K562 (cell line): Measurements from ENCODE around the gene TRPC4AP. TPM values are rescaled to one million over a fixed set of nuclear protein-coding genes. Genes with fewer than 3 reads are reported as not detected.

Experiments
- BRD9 ChIP-seq: fragments of 450-650 bp; IDR thresholded peaks from 2 replicates; pipeline ENCODE4 v1.6.1; 2018; ENCODE audit warnings: low read depth; ENCODE audit not compliant: partially characterized antibody
- C11orf30 ChIP-seq: fragments of 450-650 bp; IDR thresholded peaks from 2 replicates; pipeline ENCODE4 v1.6.1; 2016; ENCODE audit warnings: low read depth, mild to moderate bottlenecking
- CBX8 ChIP-seq: fragments of 200-600 bp; sonication (generic); IDR thresholded peaks from 2 replicates; pipeline ENCODE4 v1.6.1; 2012; ENCODE audit warnings: borderline replicate concordance, mixed run types, low read depth, mild to moderate bottlenecking, moderate library complexity, mixed read lengths, low read length, control low read depth, inconsistent platforms; ENCODE audit not compliant: poor library complexity, severe bottlenecking; ENCODE audit errors: extremely low read depth
- CSDE1 ChIP-seq, 2 experiments: fragments of 450-650 bp; IDR thresholded peaks; 2 replicates each; pipeline ENCODE4 v1.6.1; 2016; ENCODE audit warnings: mild to moderate bottlenecking in 1 of 2
- EP400 ChIP-seq: fragments of 450-650 bp; IDR thresholded peaks from 2 replicates; pipeline ENCODE4 v1.6.1; 2017; ENCODE audit warnings: antibody characterized with exemption, mild to moderate bottlenecking, moderate library complexity
- JUN ChIP-seq, 2 experiments: sonication (generic) in 1 of 2; formaldehyde crosslinking in 1 of 2; IDR thresholded peaks; 2 replicates each; pipeline versions ENCODE4 v1.6.1 to v1.8.0; 2012 to 2022; ENCODE audit warnings: borderline replicate concordance in 2 of 2, mild to moderate bottlenecking in 2 of 2, improper control_type of control experiment in 1 of 2, low read depth in 1 of 2, low read length in 1 of 2, missing genetic modification reagents in 1 of 2
- KDM1A ChIP-seq, 2 experiments: fragments of 450-650 bp; IDR thresholded peaks; 2 replicates each; pipeline ENCODE4 v1.6.1; 2016; ENCODE audit warnings: mild to moderate bottlenecking in 2 of 2
- MAFK ChIP-seq: IDR thresholded peaks from 2 replicates; pipeline ENCODE4 v1.6.1; 2011; ENCODE audit warnings: low read length, improper control_type of control experiment
- NCOA4 ChIP-seq: fragments of 450-650 bp; IDR thresholded peaks from 2 replicates; pipeline ENCODE4 v1.6.1; 2018; ENCODE audit warnings: mild to moderate bottlenecking; ENCODE audit not compliant: partially characterized antibody
- NR4A1 ChIP-seq, 2 experiments: fragments of 250-450 bp in 1 of 2; fragments of 450-650 bp in 1 of 2; sonication (Bioruptor Pico) in 1 of 2; IDR thresholded peaks; 2 replicates each; pipeline versions ENCODE4 v1.4.0 to v1.6.1; 2016 to 2020; ENCODE audit warnings: mild to moderate bottlenecking in 2 of 2, missing compliant biosample characterization in 1 of 2, missing genetic modification characterization in 1 of 2, moderate library complexity in 1 of 2
- PTBP1 ChIP-seq: fragments of 200-400 bp; formaldehyde crosslinking; IDR thresholded peaks from 2 replicates; pipeline ENCODE4 v1.6.1; 2017; ENCODE audit warnings: low read depth, low read length
- RCOR1 ChIP-seq, 2 experiments: IDR thresholded peaks; 2 replicates each; pipeline ENCODE4 v1.6.1; 2012; ENCODE audit warnings: low read depth in 2 of 2, low read length in 2 of 2, borderline replicate concordance in 1 of 2, improper control_type of control experiment in 1 of 2
- SIRT6 ChIP-seq: IDR thresholded peaks from one replicate; pipeline ENCODE4 v1.6.1; 2012; ENCODE audit warnings: low read depth, mild to moderate bottlenecking, control low read depth, inconsistent platforms, low read length, moderate library complexity
- SLC30A9 ChIP-seq: fragments of 250-450 bp; sonication (Bioruptor Pico); IDR thresholded peaks from 2 replicates; pipeline ENCODE4 v1.8.0; 2022; ENCODE audit warnings: mild to moderate bottlenecking, moderate library complexity
- SMARCA5 ChIP-seq: fragments of 450-650 bp; IDR thresholded peaks from 2 replicates; pipeline ENCODE4 v1.6.1; 2016
- SREBF2 ChIP-seq: sonication (generic); formaldehyde crosslinking; IDR thresholded peaks from 2 replicates; pipeline ENCODE4 v1.4.0; 2020; ENCODE audit warnings: mild to moderate bottlenecking, missing genetic modification reagents
- TOE1 ChIP-seq, 2 experiments: fragments of 450-650 bp in 1 of 2; sonication (generic) in 1 of 2; formaldehyde crosslinking in 1 of 2; IDR thresholded peaks; 2 replicates each; pipeline versions ENCODE4 v1.7.1 to v1.8.0; 2016 to 2022; ENCODE audit warnings: borderline replicate concordance in 2 of 2, mild to moderate bottlenecking in 2 of 2, antibody characterized with exemption in 1 of 2, inconsistent platforms in 1 of 2, low read depth in 1 of 2, missing genetic modification reagents in 1 of 2, moderate library complexity in 1 of 2
- USF1 ChIP-seq: sonication (generic); formaldehyde crosslinking; IDR thresholded peaks from 2 replicates; pipeline ENCODE4 v1.9.0; 2022; ENCODE audit warnings: mild to moderate bottlenecking, missing genetic modification reagents
- ZBTB2 ChIP-seq: fragments of 450-650 bp; IDR thresholded peaks from 2 replicates; pipeline ENCODE4 v1.6.1; 2016; ENCODE audit warnings: antibody characterized with exemption
- ZNF316 ChIP-seq: fragments of 450-650 bp; IDR thresholded peaks from 2 replicates; pipeline ENCODE4 v1.6.1; 2016
- polyA plus RNA-seq, 8 experiments: library from polyadenylated mRNA; depleted of rRNA in 4 of 8; stranded (reverse) in 5 of 8; unstranded in 3 of 8; fragments of >200 nt; fragmentation: Nextera tagmentation in 2 of 8; fragmentation: Illumina TruSeq in 1 of 8; extraction: Ambion mirVana in 2 of 8; extraction: Trizol in 1 of 8; gene quantifications; 2 replicates each; pipeline versions ENCODE4 v1.2.1 to v1.2.3, GENCODE V29; 2011 to 2014; ENCODE audit warnings: inconsistent platforms in 1 of 8, missing spikeins in 1 of 8
- total RNA-seq, 7 experiments: library from RNA; depleted of rRNA in 6 of 7; stranded (reverse); fragments of >200 nt in 6 of 7; fragmentation: Illumina TruSeq in 2 of 7; extraction: Trizol in 2 of 7; gene quantifications; 2 replicates each; pipeline versions ENCODE4 v1.2.1 to v1.2.3, GENCODE V29; 2011 to 2021; ENCODE audit warnings: low replicate concordance in 1 of 7
- TF ChIP-seq, protein P1 (sequence below): fragments of 250-450 bp; sonication (Bioruptor Pico); IDR thresholded peaks from 2 replicates; pipeline ENCODE4 v1.5.0; 2021; ENCODE audit warnings: mild to moderate bottlenecking, moderate library complexity

Gene TRPC4AP
- total and polyA plus RNA-seq, 9 of the 15 experiments (the other 6 are each of a cell fraction or from before 2014, with no cell fraction given): 2.3 to 70.3 (median 33.3) TPM

GRCh38 chr20:35133735-35134134 lies 41.1 kb upstream of the TRPC4AP start (continued):
- TF ChIP-seq USF1 (CRISPR knock-in tag) (no peak), RCOR1 (IDR thresholded peaks at IDR 0.05; ENCODE audit: borderline replicate concordance in 1 of 2, low read depth in 2 of 2, low read length in 2 of 2) (peak in 1 of 2 experiments; percentile 64; a peak in 1 of 4 replicates), JUN (IDR thresholded peaks at IDR 0.05; ENCODE audit: borderline replicate concordance, low read depth, low read length) (no peak), JUN (CRISPR knock-in tag; IDR thresholded peaks at IDR 0.05; ENCODE audit: borderline replicate concordance) (no peak), SLC30A9 (no peak), ZNF316 (peak; percentile 84), CSDE1 (IDR thresholded peaks at IDR 0.05) (no peak), SREBF2 (CRISPR knock-in tag) (no peak), MAFK (peak; percentile 58; the same call in 1 of the 2 replicates), NCOA4 (no peak), PTBP1 (no peak), TOE1 (IDR thresholded peaks at IDR 0.05; ENCODE audit: borderline replicate concordance) (no peak), TOE1 (CRISPR knock-in tag; IDR thresholded peaks at IDR 0.05; ENCODE audit: borderline replicate concordance, low read depth) (no peak), C11orf30 (peak; percentile 81), ZBTB2 (no peak), CBX8 (no peak), EP400 (no peak), SIRT6 (no peak), KDM1A (IDR thresholded peaks at IDR 0.05) (peak; percentile 46 to 73; a peak in 3 of 4 replicates), BRD9 (no peak), SMARCA5 (0 out of 2 replicates have a peak, but pooled peaks have one; percentile 33), NR4A1 (CRISPR knock-in tag; IDR thresholded peaks at IDR 0.05) (no peak), NR4A1 (tag; IDR thresholded peaks at IDR 0.05) (no peak)
- TF ChIP-seq, protein P1, sequence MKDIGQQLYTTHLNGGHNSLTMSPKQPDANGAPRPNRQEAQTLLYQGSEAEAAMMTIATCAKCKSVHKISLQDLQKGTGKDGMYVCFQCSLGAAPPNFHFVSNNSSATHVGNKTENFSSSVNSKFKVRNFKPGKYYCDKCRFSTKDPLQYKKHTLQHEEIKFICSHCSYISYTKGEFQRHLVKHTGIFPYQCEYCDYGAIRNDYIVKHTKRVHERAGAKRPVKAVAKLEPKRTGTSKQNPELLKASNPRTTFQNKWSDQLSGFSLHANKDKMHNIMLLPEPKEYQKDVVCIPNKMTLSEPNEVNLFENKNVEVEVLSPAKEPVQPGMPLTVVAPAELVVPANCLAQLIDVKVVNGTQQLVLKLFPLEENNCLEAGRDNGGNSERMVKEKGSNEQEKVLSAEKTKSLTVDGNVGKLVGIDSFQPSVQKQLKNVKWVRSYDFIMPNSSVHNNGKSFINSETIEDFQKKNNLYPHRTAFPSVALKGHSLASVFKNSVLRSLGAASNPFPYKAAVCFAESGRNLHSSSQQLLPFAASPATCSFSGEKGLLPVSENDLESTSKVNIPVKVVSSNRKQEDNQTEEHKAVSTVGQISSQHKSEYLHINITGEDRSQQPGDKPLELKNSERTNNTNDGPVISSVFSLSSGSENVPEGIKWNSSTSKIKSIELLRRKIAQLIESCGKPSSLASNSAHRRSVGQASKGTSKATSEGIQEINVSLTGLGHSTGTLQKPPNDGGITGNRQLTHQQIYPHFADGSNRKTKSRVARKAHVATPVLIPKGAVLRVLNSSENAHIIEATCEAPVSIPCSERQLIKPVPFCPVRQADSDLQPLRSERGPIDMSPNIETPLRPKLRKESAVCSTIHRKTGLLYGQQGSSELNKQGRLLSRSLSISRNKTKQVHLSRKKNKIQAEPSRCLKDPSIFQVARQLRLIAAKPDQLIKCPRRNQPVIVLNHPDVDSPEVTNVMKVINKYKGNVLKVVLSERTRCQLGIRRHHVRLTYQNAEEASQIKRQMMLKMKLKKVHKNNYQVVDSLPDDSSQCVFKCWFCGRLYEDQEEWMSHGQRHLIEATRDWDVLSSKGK (CRISPR knock-in tag): no peak
